C4-2B (cell line): ENCODE data around the gene EIF2B2.

Experiments used
- ZFX ChIP-seq: fragments of 450-650 bp; IDR thresholded peaks from 2 replicates; pipeline ENCODE4 v1.6.1; 2017
- TF ChIP-seq, protein P1 (sequence below): fragments of 450-650 bp; conservative IDR thresholded peaks from 2 replicates; pipeline ENCODE4 v1.5.1; 2017; ENCODE audit warnings: mild to moderate bottlenecking

DNA sequence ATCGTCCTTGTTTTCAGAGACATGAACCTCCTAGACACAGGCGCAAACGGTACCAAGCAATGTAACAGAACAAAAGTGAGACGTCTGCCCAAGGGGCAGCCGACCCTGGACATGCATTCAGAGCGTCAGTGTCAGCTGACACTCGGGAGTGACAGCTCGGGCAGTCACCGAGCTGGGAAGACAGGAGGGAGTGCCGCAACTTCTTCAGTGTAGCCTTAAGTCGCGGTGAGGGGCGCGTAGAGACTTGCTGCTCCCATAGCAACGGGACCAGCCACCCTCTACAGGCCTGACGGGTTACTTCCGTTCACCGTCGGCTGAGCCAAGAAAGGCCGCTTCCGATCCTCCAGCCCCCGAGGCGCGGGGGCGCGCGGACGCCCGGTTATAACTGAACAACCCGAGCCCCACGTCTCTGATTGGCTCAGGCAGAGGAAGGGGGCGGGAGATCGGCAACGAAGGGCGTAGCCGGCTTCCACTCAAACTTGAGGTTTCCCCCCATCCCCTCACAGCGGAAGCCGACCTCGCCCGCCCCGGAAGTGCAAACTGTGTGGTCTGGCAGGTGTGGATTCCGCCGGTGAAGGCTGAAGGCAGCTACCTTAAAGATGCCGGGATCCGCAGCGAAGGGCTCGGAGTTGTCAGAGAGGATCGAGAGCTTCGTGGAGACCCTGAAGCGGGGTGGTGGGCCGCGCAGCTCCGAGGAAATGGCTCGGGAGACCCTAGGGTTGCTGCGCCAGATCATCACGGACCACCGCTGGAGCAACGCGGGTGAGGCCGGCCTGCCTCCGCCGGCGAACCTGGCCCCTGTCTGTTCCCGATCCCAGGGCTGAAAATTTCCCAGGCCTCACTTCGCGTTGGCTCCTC, at the start of gene EIF2B2:
- TF ChIP-seq, protein P1, sequence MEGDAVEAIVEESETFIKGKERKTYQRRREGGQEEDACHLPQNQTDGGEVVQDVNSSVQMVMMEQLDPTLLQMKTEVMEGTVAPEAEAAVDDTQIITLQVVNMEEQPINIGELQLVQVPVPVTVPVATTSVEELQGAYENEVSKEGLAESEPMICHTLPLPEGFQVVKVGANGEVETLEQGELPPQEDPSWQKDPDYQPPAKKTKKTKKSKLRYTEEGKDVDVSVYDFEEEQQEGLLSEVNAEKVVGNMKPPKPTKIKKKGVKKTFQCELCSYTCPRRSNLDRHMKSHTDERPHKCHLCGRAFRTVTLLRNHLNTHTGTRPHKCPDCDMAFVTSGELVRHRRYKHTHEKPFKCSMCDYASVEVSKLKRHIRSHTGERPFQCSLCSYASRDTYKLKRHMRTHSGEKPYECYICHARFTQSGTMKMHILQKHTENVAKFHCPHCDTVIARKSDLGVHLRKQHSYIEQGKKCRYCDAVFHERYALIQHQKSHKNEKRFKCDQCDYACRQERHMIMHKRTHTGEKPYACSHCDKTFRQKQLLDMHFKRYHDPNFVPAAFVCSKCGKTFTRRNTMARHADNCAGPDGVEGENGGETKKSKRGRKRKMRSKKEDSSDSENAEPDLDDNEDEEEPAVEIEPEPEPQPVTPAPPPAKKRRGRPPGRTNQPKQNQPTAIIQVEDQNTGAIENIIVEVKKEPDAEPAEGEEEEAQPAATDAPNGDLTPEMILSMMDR, result no peak; the same call in 1 of the 2 replicates
- TF ChIP-seq ZFX, result peak; percentile 80
